Measurements from ENCODE around the gene CCDC157. TPM values are rescaled to one million over a fixed set of nuclear protein-coding genes. Genes with fewer than 3 reads are reported as not detected.

Gene CCDC157
- total RNA-seq, 2 experiments from 2014 or later: 3.3 to 3.4 TPM

DNA sequence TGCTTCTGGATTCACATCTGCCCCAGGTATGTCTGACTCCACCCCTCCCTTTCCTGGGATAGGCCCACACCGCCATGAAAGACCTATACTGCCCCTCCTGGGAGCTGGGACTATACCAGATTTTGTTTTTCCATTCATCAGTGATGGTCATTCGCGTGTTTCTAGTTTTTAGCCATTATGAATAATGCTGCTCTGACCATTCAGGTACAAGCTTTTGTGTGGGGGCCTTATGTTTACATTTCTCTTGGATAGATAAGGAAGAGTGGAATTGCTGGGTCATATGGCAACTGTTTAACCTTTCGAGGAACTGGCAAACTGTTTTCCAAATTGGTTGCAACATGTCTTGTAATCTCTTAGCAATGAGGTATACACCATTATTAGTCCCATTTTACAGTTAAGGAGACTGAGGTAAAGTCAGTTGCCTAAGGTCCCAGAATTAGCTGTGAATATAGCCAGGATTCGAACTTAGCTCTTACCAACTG lies 28.9 kb upstream of the CCDC157 start:
- peak; percentile 15 for DNase-seq (ENCODE audit: low spot score)
- POLR2A ChIA-PET: interaction anchor here (0.6 to 2.7 kb wide), 6 partner anchors 18 to 144 kb away, joined by 3 to 22 read pairs (median 4); partner anchors contain the start of genes CCDC157 and SF3A1
- no peak overlapping the region for H2AFZ ChIP-seq (ENCODE audit: low read length)
- no peaks in the 10 kb centered on the region for H3K9me3 ChIP-seq (ENCODE audit: low read length)
- peak overlapping the region; percentile 33 for H3K27ac ChIP-seq (ENCODE audit: low read depth, low read length, poor library complexity, severe bottlenecking)
- no TSS peak for BruUV-seq (replicated peaks)
- H3K4me2 ChIP-seq (ENCODE audit: low read length): peak overlapping the region; percentile 79
- CTCF ChIA-PET (ENCODE audit: unreplicated experiment): no interaction called here
- H3K79me2 ChIP-seq (ENCODE audit: insufficient read depth, low read depth, low read length): no peaks in the 10 kb centered on the region
- intact Hi-C loops (cut with micrococcal nuclease; ENCODE audit: unreplicated experiment): loop anchor here (1.0 to 2.0 kb wide), 3 partner anchors 23 to 59 kb away; partner anchors contain the start of genes CASTOR1 and RNF215
- H3K9me2 ChIP-seq (ENCODE audit: insufficient read depth, low read length): no peaks in the 10 kb centered on the region
- H4K20me1 ChIP-seq (ENCODE audit: insufficient read depth, low read length): no peaks in the 10 kb centered on the region
- TF ChIP-seq EZH2phosphoT487 (IDR thresholded peaks at IDR 0.05; ENCODE audit: borderline replicate concordance, low read depth, low read length): no peak
- TF ChIP-seq, protein P1, sequence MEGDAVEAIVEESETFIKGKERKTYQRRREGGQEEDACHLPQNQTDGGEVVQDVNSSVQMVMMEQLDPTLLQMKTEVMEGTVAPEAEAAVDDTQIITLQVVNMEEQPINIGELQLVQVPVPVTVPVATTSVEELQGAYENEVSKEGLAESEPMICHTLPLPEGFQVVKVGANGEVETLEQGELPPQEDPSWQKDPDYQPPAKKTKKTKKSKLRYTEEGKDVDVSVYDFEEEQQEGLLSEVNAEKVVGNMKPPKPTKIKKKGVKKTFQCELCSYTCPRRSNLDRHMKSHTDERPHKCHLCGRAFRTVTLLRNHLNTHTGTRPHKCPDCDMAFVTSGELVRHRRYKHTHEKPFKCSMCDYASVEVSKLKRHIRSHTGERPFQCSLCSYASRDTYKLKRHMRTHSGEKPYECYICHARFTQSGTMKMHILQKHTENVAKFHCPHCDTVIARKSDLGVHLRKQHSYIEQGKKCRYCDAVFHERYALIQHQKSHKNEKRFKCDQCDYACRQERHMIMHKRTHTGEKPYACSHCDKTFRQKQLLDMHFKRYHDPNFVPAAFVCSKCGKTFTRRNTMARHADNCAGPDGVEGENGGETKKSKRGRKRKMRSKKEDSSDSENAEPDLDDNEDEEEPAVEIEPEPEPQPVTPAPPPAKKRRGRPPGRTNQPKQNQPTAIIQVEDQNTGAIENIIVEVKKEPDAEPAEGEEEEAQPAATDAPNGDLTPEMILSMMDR (conservative IDR thresholded peaks at IDR 0.05; ENCODE audit: low read length): peak; percentile 61
- H3K36me3 ChIP-seq (ENCODE audit: insufficient read depth, low read length): peaks cover 27% of the 10 kb centered on the region
- peaks cover 33% of the 10 kb centered on the region for H3K4me1 ChIP-seq (ENCODE audit: insufficient read depth, low read length, poor library complexity, severe bottlenecking)
- peak overlapping the region; percentile 71 for H3K4me3 ChIP-seq (ENCODE audit: low read depth, low read length, poor library complexity, severe bottlenecking)

DNA sequence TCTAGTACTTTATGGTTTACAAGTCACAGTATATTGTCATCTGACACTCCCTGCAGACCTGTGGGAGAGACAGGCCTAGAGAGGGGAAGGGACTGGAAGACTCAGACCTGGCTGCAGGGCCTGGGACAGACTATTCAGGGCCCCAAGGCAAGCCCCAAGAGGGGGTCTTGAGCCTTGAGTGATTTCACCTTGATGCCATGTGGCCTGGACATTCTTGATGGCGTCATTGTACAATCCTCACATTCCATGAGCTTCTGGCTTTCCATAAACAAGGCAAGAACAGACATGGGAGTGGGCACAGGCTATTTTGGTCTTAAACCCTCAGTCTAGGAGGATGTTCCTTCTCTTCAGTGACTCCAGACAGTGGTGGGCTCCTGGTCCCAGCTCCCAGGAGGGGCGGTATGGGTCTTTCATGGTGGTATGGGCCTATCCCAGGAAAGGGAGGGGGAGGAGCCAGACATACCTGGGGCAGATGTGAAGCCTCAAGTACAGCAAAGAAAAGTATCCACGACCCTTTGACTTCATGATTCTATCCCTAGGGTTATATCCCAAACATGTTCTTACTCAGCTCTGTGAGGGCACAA lies 28.2 kb upstream of the CCDC157 start:
- no peaks in the 10 kb centered on the region for H4K20me1 ChIP-seq (ENCODE audit: insufficient read depth, low read length)
- no peaks in the 10 kb centered on the region for H3K79me2 ChIP-seq (ENCODE audit: insufficient read depth, low read depth, low read length)
- no peak overlapping the region for H2AFZ ChIP-seq (ENCODE audit: low read length)
- intact Hi-C loops (cut with micrococcal nuclease; ENCODE audit: unreplicated experiment): no loop called here
- no peak for TF ChIP-seq EZH2phosphoT487 (IDR thresholded peaks at IDR 0.05; ENCODE audit: borderline replicate concordance, low read depth, low read length)
- TF ChIP-seq, protein P1 (conservative IDR thresholded peaks at IDR 0.05; ENCODE audit: low read length): no peak
- H3K9me3 ChIP-seq (ENCODE audit: low read length): no peaks in the 10 kb centered on the region
- H3K9me2 ChIP-seq (ENCODE audit: insufficient read depth, low read length): no peaks in the 10 kb centered on the region
- CTCF ChIA-PET (ENCODE audit: unreplicated experiment): no interaction called here
- no peak overlapping the region for H3K4me2 ChIP-seq (ENCODE audit: low read length)
- H3K4me1 ChIP-seq (ENCODE audit: insufficient read depth, low read length, poor library complexity, severe bottlenecking): peaks cover 33% of the 10 kb centered on the region
- no peak for DNase-seq (ENCODE audit: low spot score)
- peaks cover 34% of the 10 kb centered on the region for H3K36me3 ChIP-seq (ENCODE audit: insufficient read depth, low read length)
- no peak overlapping the region for H3K27ac ChIP-seq (ENCODE audit: low read depth, low read length, poor library complexity, severe bottlenecking)
- POLR2A ChIA-PET: interaction anchor here (0.6 to 2.7 kb wide), 4 partner anchors 18 to 40 kb away, joined by 3 to 22 read pairs (median 8); no protein-coding TSS in a partner anchor
- BruUV-seq (replicated peaks): no TSS peak
- no peak overlapping the region for H3K4me3 ChIP-seq (ENCODE audit: low read depth, low read length, poor library complexity, severe bottlenecking)

DNA sequence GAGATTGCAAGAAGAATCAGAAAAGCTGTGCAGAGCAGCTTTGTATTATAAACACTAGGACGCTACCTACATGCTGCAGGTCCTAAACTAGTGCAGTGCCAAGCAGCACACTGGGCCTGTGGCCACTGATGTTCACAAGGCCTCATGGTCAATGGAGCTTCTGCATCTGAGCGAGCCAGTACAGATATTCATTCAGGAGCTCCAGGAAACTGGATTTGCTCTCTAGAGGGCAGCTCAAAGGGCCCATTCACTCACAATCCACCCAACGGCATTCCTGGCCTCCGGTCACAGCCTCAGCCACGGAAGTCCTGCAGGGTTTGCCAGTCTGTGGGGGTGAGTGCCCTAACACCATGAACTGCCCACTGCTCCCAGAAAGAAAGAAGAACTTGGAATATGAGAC lies 24.3 kb upstream of the CCDC157 start:
- intact Hi-C loops (cut with micrococcal nuclease; ENCODE audit: unreplicated experiment): no loop called here
- BruUV-seq (replicated peaks): no TSS peak
- peaks cover 74% of the 10 kb centered on the region for H3K36me3 ChIP-seq (ENCODE audit: insufficient read depth, low read length)
- no peak overlapping the region for H3K4me3 ChIP-seq (ENCODE audit: low read depth, low read length, poor library complexity, severe bottlenecking)
- H3K9me2 ChIP-seq (ENCODE audit: insufficient read depth, low read length): no peaks in the 10 kb centered on the region
- ChIA-PET CTCF (ENCODE audit: unreplicated experiment) (no interaction called here), POLR2A (interaction anchor here (0.6 kb wide), 1 partner anchor 60 kb away, joined by 3 read pairs; no protein-coding TSS in a partner anchor)
- H3K4me1 ChIP-seq (ENCODE audit: insufficient read depth, low read length, poor library complexity, severe bottlenecking): peaks cover 6% of the 10 kb centered on the region
- DNase-seq (ENCODE audit: low spot score): no peak
- no peaks in the 10 kb centered on the region for H3K9me3 ChIP-seq (ENCODE audit: low read length)
- H3K4me2 ChIP-seq (ENCODE audit: low read length): no peak overlapping the region
- H2AFZ ChIP-seq (ENCODE audit: low read length): no peak overlapping the region
- H3K27ac ChIP-seq (ENCODE audit: low read depth, low read length, poor library complexity, severe bottlenecking): no peak overlapping the region
- no peaks in the 10 kb centered on the region for H3K79me2 ChIP-seq (ENCODE audit: insufficient read depth, low read depth, low read length)
- H4K20me1 ChIP-seq (ENCODE audit: insufficient read depth, low read length): no peaks in the 10 kb centered on the region
- TF ChIP-seq EZH2phosphoT487 (IDR thresholded peaks at IDR 0.05; ENCODE audit: borderline replicate concordance, low read depth, low read length): no peak
- TF ChIP-seq, protein P1 (conservative IDR thresholded peaks at IDR 0.05; ENCODE audit: low read length): no peak

All from OCI-LY7 (cell line).